K562 (cell line): ENCODE measurements around the gene OR4N5. TPM values are rescaled to one million over a fixed set of nuclear protein-coding genes. Genes with fewer than 3 reads are reported as not detected.

Experiments used
- ATF1 ChIP-seq, 2 experiments: fragments of 450-650 bp in 1 of 2; IDR thresholded peaks; 2 replicates each; pipeline ENCODE4 v1.6.1; 2016; ENCODE audit warnings: missing compliant biosample characterization in 1 of 2, missing genetic modification characterization in 1 of 2
- BACH1 ChIP-seq: fragments of 200-800 bp; sonication (Bioruptor generic); IDR thresholded peaks from 2 replicates; pipeline ENCODE4 v1.6.1; 2016; ENCODE audit warnings: missing genetic modification characterization, missing compliant biosample characterization
- BHLHE40 ChIP-seq: IDR thresholded peaks from 2 replicates; pipeline ENCODE4 v1.6.1; 2011; ENCODE audit warnings: low read length, improper control_type of control experiment
- CBFA2T3 ChIP-seq: fragments of 450-650 bp; IDR thresholded peaks from 2 replicates; pipeline ENCODE4 v1.6.1; 2017
- CREB1 ChIP-seq, 2 experiments: sonication (generic) in 1 of 2; formaldehyde crosslinking in 1 of 2; IDR thresholded peaks; 2 replicates each; pipeline versions ENCODE4 v1.6.1 to v1.8.0; 2012 to 2022; ENCODE audit warnings: inconsistent platforms in 1 of 2, mild to moderate bottlenecking in 1 of 2, missing genetic modification reagents in 1 of 2, moderate library complexity in 1 of 2
- ELF2 ChIP-seq: fragments of 250-450 bp; sonication (Bioruptor Pico); IDR thresholded peaks from 2 replicates; pipeline ENCODE4 v1.5.0; 2021; ENCODE audit warnings: mild to moderate bottlenecking
- EP300 ChIP-seq: IDR thresholded peaks from 2 replicates; pipeline ENCODE4 v1.6.1; 2012; ENCODE audit warnings: low read length, improper control_type of control experiment
- EP400 ChIP-seq: fragments of 450-650 bp; IDR thresholded peaks from 2 replicates; pipeline ENCODE4 v1.6.1; 2017; ENCODE audit warnings: antibody characterized with exemption, mild to moderate bottlenecking, moderate library complexity
- KDM1A ChIP-seq, 2 experiments: fragments of 450-650 bp; IDR thresholded peaks; 2 replicates each; pipeline ENCODE4 v1.6.1; 2016; ENCODE audit warnings: mild to moderate bottlenecking in 2 of 2
- NCOR1 ChIP-seq: fragments of 450-650 bp; IDR thresholded peaks from 2 replicates; pipeline ENCODE4 v1.6.1; 2016; ENCODE audit warnings: mild to moderate bottlenecking, moderate library complexity
- PML ChIP-seq: IDR thresholded peaks from 2 replicates; pipeline ENCODE4 v1.6.1; 2012; ENCODE audit warnings: low read length, inconsistent platforms
- SMARCE1 ChIP-seq: fragments of 450-650 bp; IDR thresholded peaks from 2 replicates; pipeline ENCODE4 v1.7.1; 2016; ENCODE audit warnings: mild to moderate bottlenecking
- TCF7 ChIP-seq: sonication (generic); IDR thresholded peaks from 2 replicates; pipeline ENCODE4 v1.6.1; 2016; ENCODE audit warnings: antibody characterized with exemption, borderline replicate concordance
- ZBTB8A ChIP-seq: fragments of 450-650 bp; IDR thresholded peaks from 2 replicates; pipeline ENCODE4 v1.6.1; 2018; ENCODE audit warnings: mild to moderate bottlenecking, moderate library complexity; ENCODE audit not compliant: partially characterized antibody
- ZNF253 ChIP-seq: fragments of 250-450 bp; sonication (Bioruptor Pico); conservative IDR thresholded peaks from 2 replicates; pipeline ENCODE4 v1.6.1; 2021; ENCODE audit warnings: mild to moderate bottlenecking
- ZNF766 ChIP-seq: fragments of 200-800 bp; sonication (Bioruptor generic); conservative IDR thresholded peaks from 2 replicates; pipeline ENCODE4 v1.6.1; 2016; ENCODE audit warnings: missing genetic modification characterization, missing compliant biosample characterization
- ZNF79 ChIP-seq: fragments of 250-450 bp; sonication (Bioruptor Pico); IDR thresholded peaks from 2 replicates; pipeline ENCODE4 v1.4.0; 2020; ENCODE audit warnings: low read depth, mild to moderate bottlenecking, moderate library complexity
- polyA plus RNA-seq, 8 experiments: library from polyadenylated mRNA; depleted of rRNA in 4 of 8; stranded (reverse) in 5 of 8; unstranded in 3 of 8; fragments of >200 nt; fragmentation: Nextera tagmentation in 2 of 8; fragmentation: Illumina TruSeq in 1 of 8; extraction: Ambion mirVana in 2 of 8; extraction: Trizol in 1 of 8; gene quantifications; 2 replicates each; pipeline versions ENCODE4 v1.2.1 to v1.2.3, GENCODE V29; 2011 to 2014; ENCODE audit warnings: inconsistent platforms in 1 of 8, missing spikeins in 1 of 8
- total RNA-seq, 7 experiments: library from RNA; depleted of rRNA in 6 of 7; stranded (reverse); fragments of >200 nt in 6 of 7; fragmentation: Illumina TruSeq in 2 of 7; extraction: Trizol in 2 of 7; gene quantifications; 2 replicates each; pipeline versions ENCODE4 v1.2.1 to v1.2.3, GENCODE V29; 2011 to 2021; ENCODE audit warnings: low replicate concordance in 1 of 7
- TF ChIP-seq, protein P1 (sequence below): fragments of 200-800 bp; sonication (Bioruptor generic); IDR thresholded peaks from 2 replicates; pipeline ENCODE4 v1.6.1; 2016; ENCODE audit warnings: missing genetic modification characterization, missing compliant biosample characterization
- TF ChIP-seq, protein P2 (sequence below): fragments of 250-450 bp; sonication (Bioruptor Pico); IDR thresholded peaks from 2 replicates; pipeline ENCODE4 v1.4.0; 2020; ENCODE audit warnings: mild to moderate bottlenecking, moderate library complexity
- TF ChIP-seq, protein P3 (sequence below): fragments of 450-650 bp; IDR thresholded peaks from 2 replicates; pipeline ENCODE4 v1.7.0; 2016; ENCODE audit warnings: borderline replicate concordance

OR4N5 gene
- total and polyA plus RNA-seq, 9 of the 15 experiments (the other 6 are each of a cell fraction or from before 2014, with no cell fraction given): not detected

DNA sequence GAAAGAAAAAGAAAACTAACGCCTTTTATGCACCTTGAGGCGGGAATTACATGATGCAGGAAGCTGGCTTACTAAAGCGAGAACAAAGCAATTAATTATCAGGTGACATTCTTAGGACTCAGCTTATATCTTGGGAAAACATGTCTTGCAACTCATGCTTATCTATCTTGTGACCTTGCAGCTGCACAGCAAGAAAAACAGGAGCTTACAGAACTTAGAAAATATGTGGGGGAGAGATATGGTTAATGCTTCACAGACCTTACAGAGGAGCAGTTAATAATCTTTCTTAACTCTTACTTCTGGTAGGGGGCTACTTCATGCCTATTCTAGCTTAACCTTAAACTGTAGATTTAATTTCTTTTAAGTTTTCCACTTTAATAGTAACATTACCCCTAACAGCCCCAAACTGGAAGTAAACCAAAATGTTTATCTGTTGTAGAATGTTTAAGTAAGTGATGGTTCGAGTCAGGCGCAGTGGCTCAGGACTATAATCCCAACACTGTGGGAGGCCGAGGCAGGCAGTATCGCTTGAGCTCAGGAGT is 38.9 kb downstream of the OR4N5 start (continued):
- TF ChIP-seq, protein P1, sequence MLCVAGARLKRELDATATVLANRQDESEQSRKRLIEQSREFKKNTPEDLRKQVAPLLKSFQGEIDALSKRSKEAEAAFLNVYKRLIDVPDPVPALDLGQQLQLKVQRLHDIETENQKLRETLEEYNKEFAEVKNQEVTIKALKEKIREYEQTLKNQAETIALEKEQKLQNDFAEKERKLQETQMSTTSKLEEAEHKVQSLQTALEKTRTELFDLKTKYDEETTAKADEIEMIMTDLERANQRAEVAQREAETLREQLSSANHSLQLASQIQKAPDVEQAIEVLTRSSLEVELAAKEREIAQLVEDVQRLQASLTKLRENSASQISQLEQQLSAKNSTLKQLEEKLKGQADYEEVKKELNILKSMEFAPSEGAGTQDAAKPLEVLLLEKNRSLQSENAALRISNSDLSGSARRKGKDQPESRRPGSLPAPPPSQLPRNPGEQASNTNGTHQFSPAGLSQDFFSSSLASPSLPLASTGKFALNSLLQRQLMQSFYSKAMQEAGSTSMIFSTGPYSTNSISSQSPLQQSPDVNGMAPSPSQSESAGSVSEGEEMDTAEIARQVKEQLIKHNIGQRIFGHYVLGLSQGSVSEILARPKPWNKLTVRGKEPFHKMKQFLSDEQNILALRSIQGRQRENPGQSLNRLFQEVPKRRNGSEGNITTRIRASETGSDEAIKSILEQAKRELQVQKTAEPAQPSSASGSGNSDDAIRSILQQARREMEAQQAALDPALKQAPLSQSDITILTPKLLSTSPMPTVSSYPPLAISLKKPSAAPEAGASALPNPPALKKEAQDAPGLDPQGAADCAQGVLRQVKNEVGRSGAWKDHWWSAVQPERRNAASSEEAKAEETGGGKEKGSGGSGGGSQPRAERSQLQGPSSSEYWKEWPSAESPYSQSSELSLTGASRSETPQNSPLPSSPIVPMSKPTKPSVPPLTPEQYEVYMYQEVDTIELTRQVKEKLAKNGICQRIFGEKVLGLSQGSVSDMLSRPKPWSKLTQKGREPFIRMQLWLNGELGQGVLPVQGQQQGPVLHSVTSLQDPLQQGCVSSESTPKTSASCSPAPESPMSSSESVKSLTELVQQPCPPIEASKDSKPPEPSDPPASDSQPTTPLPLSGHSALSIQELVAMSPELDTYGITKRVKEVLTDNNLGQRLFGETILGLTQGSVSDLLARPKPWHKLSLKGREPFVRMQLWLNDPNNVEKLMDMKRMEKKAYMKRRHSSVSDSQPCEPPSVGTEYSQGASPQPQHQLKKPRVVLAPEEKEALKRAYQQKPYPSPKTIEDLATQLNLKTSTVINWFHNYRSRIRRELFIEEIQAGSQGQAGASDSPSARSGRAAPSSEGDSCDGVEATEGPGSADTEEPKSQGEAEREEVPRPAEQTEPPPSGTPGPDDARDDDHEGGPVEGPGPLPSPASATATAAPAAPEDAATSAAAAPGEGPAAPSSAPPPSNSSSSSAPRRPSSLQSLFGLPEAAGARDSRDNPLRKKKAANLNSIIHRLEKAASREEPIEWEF (CRISPR knock-in tag): peak; percentile 70; the same call in 1 of the 2 replicates
- TF ChIP-seq ZBTB8A (no peak), ZNF79 (CRISPR knock-in tag) (no peak), EP400 (peak; percentile 49; the same call in 1 of the 2 replicates), ZNF253 (no peak), BACH1 (tag) (peak; percentile 67), PML (peak; percentile 96), SMARCE1 (peak; percentile 94), TCF7 (no peak), CREB1 (IDR thresholded peaks at IDR 0.05) (peak; percentile 47; the same call in 1 of the 2 replicates), CREB1 (CRISPR knock-in tag; IDR thresholded peaks at IDR 0.05) (no peak), KDM1A (IDR thresholded peaks at IDR 0.05) (0 out of 4 replicates have a peak, but pooled peaks of 1 of the 2 experiments have one; percentile 30), ZNF766 (CRISPR knock-in tag) (peak; percentile 89), EP300 (peak; percentile 98), ATF1 (CRISPR knock-in tag; IDR thresholded peaks at IDR 0.05) (no peak), ATF1 (tag; IDR thresholded peaks at IDR 0.05) (peak; percentile 49), BHLHE40 (peak; percentile 70), NCOR1 (peak; percentile 95), CBFA2T3 (peak; percentile 98), ELF2 (no peak)
- TF ChIP-seq, protein P2, sequence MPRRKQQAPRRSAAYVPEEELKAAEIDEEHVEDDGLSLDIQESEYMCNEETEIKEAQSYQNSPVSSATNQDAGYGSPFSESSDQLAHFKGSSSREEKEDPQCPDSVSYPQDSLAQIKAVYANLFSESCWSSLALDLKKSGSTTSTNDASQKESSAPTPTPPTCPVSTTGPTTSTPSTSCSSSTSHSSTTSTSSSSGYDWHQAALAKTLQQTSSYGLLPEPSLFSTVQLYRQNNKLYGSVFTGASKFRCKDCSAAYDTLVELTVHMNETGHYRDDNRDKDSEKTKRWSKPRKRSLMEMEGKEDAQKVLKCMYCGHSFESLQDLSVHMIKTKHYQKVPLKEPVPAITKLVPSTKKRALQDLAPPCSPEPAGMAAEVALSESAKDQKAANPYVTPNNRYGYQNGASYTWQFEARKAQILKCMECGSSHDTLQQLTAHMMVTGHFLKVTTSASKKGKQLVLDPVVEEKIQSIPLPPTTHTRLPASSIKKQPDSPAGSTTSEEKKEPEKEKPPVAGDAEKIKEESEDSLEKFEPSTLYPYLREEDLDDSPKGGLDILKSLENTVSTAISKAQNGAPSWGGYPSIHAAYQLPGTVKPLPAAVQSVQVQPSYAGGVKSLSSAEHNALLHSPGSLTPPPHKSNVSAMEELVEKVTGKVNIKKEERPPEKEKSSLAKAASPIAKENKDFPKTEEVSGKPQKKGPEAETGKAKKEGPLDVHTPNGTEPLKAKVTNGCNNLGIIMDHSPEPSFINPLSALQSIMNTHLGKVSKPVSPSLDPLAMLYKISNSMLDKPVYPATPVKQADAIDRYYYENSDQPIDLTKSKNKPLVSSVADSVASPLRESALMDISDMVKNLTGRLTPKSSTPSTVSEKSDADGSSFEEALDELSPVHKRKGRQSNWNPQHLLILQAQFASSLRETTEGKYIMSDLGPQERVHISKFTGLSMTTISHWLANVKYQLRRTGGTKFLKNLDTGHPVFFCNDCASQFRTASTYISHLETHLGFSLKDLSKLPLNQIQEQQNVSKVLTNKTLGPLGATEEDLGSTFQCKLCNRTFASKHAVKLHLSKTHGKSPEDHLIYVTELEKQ (CRISPR knock-in tag): no peak
- TF ChIP-seq, protein P3, sequence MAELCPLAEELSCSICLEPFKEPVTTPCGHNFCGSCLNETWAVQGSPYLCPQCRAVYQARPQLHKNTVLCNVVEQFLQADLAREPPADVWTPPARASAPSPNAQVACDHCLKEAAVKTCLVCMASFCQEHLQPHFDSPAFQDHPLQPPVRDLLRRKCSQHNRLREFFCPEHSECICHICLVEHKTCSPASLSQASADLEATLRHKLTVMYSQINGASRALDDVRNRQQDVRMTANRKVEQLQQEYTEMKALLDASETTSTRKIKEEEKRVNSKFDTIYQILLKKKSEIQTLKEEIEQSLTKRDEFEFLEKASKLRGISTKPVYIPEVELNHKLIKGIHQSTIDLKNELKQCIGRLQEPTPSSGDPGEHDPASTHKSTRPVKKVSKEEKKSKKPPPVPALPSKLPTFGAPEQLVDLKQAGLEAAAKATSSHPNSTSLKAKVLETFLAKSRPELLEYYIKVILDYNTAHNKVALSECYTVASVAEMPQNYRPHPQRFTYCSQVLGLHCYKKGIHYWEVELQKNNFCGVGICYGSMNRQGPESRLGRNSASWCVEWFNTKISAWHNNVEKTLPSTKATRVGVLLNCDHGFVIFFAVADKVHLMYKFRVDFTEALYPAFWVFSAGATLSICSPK: no peak
